GM19372 (cell line): ENCODE results near the gene AKAP6.

Experiments used
- ATAC-seq: cut with Tn5 transposase; IDR thresholded peaks from one replicate; pipeline ENCODE4 v1.9.1; 2021; ENCODE audit warnings: mild to moderate bottlenecking, low read depth, moderate library complexity; ENCODE audit not compliant: unreplicated experiment

The AKAP6 gene

GRCh38 chr14:32826404-32827082 lies 497.4 kb downstream of the AKAP6 start:
- ATAC-seq = no peak

GRCh38 chr14:32827514-32827913 lies 498.4 kb downstream of the AKAP6 start:
- ATAC-seq = no peak

GRCh38 chr14:32835924-32836323 lies 506.8 kb downstream of the AKAP6 start:
- no peak for ATAC-seq

- no peak for ATAC-seq
Measured at GRCh38 chr14:32841698-32842097, 512.6 kb downstream of the AKAP6 start.

DNA sequence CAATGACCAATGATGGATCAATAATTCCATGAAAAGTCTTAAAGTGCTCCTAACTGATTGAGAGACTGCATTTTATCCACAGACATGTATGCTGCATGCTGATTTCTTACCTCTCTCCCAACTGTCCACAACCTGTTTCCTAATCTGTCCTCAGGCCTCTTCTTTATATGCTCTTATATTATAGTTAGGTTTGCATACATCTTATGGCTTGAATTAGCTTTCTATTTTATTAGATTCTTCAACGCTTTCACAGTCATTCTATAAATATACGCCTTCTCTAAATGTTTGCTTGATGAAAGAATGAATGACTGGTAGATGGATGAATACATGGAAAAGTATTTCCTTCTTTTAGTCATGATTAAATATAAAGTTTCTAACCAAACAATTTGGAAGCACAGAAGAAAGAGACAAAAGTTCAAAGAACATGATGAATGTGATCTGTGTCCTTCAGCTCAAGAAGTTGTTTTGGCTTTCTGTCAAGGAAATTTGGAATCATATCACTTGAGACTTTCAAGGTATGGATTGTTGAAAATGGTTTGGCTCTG lies 517.8 kb downstream of the AKAP6 start:
- ATAC-seq = no peak

- ATAC-seq = no peak
Measured at GRCh38 chr14:32847867-32848266, 518.8 kb downstream of the AKAP6 start.

- no peak for ATAC-seq
Measured at GRCh38 chr14:32865827-32866376, 536.8 kb downstream of the AKAP6 start.

GRCh38 chr14:32883188-32883587 lies 554.1 kb downstream of the AKAP6 start:
- no peak for ATAC-seq
